GM18861 (cell line): ENCODE measurements around the gene SETBP1.

Experiments used
- ATAC-seq: cut with Tn5 transposase; IDR thresholded peaks from one replicate; pipeline ENCODE4 v1.9.1; 2021; ENCODE audit not compliant: unreplicated experiment

SETBP1 gene

DNA sequence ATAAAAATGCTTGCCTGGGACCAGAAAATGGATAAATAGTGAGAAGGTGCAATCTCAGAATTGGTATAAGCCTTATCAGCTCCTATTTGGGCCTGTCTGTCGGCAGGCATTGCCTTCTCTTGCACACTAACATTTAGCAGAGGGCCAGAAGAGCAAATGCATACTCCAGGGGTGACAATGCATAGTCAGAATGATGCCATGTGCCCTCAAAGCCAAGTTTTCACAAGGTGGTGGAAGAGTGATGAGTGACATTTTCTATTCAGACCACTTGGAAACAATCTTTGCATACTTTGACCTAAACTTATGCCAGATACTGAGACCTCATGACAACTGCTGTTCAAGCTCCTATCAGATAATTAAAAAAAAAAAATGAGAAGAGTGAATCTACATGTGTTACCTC is 276.3 kb downstream of the SETBP1 start:
- no peak for ATAC-seq

DNA sequence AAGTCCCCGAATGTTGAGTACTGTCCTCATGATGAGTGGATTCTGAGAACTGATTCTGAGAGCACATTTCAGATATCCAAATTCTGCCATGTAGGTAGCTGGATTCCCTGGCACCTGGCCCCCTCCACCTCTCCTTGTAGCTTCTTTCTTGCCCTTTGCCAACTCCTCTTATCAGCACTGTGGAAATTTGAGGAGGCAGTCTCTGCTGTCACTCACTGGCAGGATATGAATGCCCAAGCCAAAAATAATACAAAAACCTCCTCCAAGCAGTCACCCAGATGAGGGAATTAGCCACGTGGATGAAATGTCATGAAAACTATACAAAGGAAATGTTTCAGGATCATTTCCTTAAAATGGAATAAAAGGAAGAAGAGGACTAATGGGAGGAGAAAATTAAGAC is 276.8 kb downstream of the SETBP1 start:
- no peak for ATAC-seq

DNA sequence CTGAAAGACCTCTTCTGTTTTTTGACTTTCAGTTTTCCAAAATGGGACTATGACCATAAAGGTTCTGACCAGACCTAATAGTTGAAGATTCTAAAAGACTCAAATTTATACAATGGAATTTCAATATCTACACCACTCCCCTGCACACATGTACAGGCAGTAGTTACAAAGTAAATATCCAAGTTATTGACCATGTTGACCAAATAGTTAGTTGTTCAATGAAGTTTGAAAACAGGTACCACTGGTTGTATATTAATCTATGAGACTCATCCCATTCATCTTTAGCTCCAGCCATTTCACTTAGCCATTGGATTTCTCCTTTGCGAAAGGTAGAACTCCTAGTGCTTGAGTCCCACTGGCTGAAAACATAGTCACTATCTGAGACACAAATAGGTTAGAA is 277.4 kb downstream of the SETBP1 start:
- no peak for ATAC-seq

DNA sequence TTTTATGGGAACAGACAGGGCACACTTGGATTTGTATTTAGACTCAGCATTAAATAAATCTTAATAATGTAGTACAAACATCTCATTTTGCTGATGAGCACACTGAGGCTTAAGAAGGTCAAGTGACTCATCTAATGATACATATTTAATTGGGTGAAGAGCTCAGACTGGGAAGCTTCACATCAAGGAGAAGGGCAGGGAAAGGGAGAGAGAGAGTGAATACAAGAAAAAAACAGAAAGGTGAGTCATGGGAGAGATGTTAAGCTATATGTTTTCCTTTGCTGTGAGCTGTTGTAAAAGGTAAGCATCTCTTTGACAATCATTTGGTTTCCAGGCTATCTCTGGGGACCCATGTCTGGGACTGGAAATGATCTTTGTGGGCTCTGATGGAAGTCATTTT is 277.8 kb downstream of the SETBP1 start:
- no peak for ATAC-seq

DNA sequence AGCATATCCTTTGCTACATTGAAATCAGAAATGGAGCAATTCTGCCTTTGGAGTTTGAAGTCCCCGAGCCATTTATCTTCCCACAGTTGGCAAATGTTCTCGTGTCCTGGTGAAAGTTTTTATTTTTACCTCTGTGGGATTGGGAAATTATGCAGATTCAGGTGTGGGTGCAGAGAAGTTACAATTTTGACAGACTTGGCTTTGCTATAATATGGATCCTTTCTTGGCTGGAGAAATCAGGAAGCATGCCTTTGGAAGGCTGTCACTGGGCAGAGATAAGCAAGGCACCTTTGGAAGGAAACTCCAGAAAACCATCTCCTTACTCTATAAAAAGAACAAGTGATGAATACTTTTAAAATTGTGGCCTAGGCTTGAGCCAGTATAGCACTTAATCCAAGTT is 278.3 kb downstream of the SETBP1 start:
- no peak for ATAC-seq

DNA sequence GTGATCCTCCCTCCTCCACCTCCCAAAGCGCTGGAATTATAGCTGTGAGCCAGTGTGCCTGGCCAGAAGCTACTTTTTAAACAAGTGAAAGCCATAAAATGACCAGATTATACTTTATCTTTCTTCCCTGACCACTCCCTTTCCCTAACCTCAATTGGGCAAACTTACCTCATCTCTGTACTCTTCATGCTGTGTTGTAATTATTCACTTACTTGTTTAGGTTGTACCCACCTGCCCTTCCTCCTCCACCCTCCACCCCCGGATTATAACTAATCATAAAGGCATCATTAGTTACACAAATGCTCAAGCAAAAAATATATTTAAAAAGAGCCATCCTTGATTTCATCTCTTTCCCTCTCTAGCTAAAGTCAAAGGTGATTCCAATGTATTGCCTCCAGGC is 279.9 kb downstream of the SETBP1 start:
- ATAC-seq: no peak

DNA sequence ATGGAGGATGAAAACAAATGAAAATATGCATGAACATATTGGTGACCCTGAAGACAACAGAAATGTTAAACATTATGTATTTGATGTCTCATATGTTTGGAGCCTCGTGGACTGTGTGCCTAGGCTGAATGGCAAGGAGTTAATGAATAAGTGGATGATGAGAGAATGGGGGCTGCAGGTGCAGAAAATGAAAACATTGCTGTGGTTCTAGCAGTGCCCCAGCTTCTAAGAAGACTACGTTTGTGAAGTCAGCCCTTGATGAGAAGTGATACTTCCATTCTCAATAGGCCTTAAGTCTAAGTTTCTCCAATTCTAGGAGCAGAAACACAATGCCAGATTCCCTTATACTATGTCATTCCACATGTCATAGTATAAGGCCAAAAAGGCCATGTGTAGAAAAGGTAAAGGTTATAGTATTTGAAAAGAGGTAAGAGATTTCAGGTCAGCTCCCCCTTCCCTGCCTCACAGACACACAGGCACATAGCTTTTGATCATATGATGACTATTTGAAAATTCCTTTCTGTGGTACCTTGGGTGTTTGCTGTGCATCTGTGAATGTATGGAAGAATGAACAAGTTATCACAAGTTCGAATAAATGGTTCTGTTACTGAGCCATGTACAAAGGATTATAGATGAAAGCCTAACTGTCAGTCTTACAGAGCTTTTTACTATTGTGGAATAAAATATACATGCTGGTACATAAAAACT is 280.8 kb downstream of the SETBP1 start:
- no peak for ATAC-seq

DNA sequence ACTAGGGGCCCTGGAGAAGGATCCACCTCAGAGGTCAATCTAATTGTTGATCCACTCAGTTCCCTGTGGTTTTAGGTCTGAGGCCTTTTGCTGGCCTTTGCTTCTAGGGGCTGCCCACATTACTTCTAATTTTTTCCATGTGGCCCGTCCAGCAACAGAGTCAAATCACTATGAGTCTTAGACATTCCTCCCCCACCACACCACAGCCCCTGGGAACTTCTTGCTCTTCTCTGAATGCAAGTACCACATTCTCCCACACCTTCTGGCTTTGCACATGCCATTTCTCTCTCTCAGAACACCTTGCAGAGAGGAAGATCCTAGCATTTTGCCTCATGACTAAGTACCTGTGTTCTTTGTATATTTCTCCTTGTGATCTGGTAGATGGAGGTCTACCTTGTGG is 286.9 kb downstream of the SETBP1 start:
- ATAC-seq: no peak

DNA sequence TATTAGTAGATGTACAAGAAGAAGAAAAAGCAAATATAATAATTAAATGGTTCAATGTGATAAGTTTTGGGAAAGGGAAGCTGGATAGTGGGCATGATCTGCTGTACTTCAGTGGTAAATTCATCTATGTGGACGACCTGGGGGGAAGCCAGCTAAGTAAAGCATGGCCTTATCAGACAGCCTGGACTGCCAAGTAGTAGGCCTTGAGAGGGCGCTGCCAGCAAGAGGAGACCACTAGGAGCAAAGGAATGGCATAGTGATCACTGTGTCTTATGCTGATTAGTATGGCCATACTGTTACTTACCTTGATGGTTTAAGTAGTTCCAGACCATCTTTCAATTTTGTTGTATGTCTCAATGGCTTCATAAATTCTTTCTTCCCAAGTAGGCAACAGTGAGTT is 287.6 kb downstream of the SETBP1 start:
- no peak for ATAC-seq

DNA sequence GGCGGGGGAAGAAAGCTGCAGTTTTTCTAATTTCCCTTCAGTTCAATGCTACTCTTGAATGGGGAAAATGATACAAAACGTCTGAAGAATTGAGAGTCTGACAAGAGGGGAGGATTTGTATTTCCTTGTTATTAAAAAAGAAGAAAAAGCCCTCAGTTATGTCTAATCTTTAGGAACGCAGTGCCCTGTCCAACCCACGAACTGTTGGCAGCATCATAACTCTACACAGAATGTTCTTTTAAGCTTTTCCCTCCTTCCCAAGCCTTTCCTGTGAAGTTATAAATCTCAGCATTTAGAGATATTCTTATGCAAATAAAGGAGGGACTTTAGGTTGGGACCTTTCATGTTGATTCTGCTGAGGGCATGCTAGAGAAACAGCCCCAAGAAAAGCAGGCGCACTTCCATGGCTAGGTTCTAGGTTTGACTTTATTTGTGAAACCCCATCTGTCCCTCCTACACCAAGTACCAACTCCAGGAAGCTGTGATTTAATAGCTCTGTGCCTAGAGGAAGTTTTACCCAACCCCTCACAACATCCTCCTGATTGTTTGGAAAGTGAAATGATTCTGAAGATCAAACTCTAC is 288.6 kb downstream of the SETBP1 start:
- ATAC-seq: no peak

DNA sequence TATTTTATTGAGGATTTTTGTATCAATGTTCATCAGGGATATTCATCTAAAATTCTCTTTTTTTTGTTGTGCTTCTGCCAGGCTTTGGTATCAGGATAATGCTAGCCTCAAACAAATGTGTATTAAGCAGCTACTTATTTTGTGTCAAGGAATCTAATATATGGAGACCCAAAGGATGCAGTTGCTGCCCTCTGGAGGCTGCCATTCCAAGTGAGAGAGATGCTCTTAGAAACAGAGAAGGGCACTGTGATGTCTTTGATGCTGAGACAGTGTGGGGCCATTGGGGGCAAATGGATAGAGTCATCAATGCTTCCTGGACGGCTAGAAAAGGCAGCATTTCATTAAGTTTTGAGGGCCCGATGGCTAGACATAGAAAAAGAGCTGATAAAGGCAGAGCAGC is 292.6 kb downstream of the SETBP1 start:
- ATAC-seq: no peak

DNA sequence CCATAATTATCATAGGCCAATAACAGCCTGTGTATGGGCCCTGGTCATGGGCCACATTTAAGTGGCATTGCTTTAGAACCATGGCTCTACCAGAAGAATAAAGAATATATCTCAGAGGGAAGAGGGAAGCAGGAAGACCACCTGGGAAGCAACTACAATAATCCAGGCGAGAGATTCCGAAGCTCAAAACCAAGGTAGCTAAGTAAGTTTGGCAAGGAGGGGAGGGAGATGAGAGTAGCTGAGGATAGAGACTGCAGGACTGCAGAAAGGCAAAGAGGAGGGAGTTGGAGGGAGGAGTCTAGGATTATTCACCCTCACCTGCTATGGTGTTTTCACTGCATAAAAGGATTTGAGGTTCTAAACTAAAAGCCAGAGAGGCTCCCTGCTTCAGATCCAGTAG is 293.5 kb downstream of the SETBP1 start:
- ATAC-seq: no peak

DNA sequence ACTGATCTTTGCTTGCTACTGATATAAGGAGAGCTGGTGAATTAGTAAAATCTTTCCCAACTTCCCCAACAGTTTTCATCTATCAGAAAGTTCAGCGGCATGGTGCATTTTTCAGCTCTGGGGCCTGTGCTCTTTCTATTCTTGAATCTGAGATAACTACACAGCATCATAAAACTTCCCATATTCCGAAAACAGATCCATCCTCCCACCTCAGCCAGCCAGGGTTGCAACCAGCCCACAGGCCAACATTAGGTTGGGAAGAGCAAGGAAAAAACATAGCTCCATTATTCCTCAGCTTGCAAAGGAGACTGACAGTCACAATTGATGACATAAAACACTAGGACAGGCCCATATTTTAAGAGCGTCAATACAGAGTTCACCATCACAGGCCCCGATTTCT is 297.2 kb downstream of the SETBP1 start:
- no peak for ATAC-seq

DNA sequence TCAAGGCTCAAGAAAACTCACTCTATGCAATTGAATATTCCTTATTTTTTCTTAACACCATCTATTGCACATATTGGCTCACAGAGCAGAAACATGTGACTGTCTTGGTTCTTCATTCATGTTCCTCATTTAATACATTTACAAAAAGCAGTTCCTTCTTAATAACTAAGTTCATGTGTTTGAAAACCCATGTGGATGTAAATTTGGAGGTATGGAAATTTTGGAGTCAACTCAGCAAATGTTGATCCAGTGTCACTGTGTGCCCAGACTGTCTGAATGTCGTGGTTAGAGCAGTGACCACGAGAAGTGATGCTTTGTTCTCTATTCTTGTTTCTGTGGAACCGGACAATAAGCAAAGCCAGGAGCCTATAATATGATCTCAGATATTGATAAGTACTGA is 299.1 kb downstream of the SETBP1 start:
- no peak for ATAC-seq

DNA sequence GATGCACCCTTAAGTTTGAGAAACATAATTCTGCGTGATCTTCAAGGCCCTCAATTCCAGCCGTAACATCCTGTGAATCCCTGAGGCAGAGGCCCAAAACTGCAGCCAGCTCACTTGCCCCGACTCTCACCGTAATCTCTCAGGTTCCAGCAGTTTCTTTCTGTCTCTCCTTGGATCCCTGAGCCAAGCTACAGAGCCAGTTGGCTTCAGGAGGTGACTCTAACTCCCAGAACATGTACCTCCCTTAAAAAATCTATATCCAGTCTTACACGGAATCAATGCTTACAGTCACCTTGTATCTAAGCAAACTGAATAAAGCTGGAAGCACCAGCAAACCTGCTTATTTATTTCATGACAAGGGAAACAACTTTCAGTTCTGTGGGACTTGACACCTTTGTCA is 300.4 kb downstream of the SETBP1 start:
- ATAC-seq: no peak

DNA sequence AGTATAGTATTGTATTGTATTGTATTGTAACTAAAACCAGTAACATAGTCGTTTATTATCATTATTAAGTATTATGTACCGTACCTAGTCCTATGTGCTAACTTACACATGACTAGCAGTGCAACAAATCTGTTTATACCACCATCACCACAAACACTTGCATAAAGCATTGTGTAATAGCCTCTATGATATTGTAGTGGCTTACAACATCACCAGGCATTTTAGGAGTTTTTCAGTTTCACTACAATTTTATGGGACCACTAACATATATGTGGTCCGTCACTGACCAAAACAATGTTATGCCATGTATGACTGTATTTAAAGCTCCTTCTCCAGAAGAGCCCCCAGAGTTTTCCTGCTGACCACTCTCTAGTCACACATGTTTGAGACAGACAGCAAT is 306.2 kb downstream of the SETBP1 start:
- ATAC-seq: no peak

DNA sequence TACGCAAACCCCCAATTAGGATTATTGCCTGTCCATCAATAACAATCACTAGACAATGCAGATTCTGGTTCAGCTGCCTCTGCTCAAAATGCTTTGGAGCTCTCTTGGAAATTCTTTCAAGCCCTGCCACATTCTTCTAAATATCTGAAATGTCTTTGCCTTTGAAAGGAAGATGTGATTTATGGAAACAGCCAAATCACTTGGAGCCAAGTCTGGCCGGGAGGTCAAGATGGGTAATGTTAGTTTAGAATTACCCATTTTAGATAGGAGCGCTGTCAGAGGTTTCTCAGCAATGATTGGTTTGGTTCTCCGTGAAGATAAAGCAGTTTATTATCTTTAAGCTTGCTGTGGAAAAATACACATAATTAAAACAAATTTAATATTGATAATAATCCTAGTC is 306.7 kb downstream of the SETBP1 start:
- ATAC-seq: no peak

DNA sequence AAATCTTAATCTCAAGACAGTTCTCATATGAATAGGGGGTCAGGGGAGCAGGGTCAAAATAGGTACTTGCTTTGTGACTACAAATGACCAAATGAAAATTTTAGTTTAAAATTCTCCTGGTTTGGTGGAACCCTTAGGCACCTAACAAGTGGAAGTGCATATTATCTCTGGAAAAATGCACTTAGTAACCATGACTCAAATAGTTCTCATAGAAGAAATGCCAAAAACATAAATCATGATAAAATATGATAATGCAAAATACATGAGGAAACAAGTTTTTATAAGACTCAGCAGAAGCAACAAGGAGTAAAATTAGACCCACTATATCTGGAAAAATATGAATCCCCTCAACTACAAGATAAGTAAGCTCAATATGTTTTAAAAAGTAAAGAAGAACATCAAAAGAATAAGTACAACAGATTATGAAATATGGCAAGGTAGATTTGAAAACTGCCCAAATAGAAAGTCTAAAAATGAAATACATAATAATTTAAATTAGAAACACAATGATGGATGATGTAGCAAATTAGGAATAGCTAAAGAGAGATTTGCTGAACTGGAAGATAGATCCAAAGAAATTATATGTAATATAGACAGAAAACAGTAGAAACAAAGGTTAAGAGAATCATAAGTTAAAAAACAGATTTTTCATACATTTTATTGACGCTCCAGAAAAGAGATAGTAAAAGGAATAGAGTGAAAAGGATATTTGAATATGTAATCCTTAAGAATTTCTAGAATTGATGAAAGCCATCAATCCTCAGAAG is 308.3 kb downstream of the SETBP1 start:
- ATAC-seq: no peak

DNA sequence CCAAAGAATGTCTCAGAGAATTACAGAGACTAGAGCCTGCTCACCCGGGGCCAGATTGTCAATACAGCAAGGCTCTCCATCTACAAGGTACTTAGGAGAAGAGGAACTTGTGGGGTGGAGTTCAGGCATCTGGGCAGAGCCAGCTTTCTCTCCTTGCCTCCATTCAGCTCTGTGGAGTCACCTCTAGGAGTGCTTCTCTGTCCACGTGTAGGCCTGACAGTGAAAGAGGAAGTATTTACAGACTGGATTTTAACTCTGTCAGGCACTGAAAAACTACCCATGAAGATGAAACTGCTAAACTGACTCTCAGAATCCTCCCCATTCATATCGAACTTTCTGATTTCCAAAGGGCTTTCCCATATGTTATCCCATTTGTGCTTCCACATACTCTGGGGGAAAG is 315.6 kb downstream of the SETBP1 start:
- ATAC-seq: no peak

DNA sequence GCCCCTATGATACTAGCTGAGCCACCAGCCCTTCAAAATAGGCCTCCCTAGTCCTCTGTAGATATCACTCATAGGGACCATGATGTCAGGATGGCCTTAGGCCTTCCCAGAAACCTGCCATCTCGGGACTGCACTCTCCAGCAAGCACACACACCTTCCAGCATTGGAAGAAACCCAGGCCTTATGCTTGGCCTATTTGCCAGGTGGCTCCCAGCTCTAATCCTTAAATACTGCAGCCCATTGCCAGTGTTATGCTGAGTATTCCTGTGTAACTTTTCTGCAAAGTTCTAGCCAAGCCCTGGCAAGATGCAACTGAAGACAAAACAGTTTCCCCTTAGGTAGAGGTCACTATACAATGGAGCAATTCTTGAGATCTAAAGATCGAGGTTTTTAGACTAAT is 316.5 kb downstream of the SETBP1 start:
- ATAC-seq: no peak

DNA sequence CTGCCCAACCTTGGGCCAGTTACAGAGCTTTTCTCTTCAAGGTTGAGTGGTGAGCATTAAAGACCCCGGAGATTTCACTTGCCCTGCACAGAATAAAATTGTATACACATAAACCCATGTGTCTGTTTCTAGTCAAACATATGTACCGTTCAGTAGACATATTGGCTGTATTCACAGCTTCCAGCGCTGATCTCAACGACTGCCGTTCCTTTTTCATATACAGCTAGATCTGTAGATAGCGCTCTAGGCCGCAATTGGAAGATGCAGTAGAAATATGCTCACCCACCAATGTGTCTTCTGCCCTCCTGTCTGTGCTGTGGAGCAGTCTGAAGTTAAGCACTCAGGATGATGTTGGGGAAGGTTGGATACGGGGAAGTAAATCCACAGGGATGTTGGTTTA is 317.7 kb downstream of the SETBP1 start:
- ATAC-seq: no peak

DNA sequence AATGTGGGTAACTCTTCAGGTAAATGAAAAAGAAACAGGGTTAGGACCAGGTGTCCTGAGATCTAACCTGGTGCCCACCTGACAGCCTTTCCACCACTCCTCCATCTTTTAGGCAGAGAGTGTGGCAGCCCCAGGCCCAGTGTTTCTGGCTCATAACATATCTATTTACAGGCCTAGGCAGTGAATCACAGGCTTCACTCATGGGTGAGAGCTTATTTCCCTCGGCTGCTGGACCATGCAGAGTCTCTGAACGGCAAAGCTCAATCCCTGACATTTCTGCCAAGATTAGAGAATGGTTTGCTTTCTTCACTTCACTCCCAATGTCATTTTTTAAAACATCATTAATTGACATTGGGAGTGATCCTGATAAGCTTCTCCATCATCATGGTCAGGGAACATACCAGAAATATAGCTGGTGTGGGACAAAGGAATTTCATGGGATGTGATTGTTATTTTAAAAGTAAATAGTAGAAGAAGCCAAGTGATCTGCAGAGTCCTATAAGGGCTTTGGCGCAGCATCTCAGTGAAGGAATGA is 323.9 kb downstream of the SETBP1 start:
- no peak for ATAC-seq
